ENCODE results near the gene ITGAL. TPM values are rescaled to one million over a fixed set of nuclear protein-coding genes. Genes with fewer than 3 reads are reported as not detected.
A peak's percentile ranks its signal among the peaks of the same experiment; 100 is the strongest.

The ITGAL gene
- total and polyA plus RNA-seq, 2 of the 13 experiments (the other 11 are each of a cell fraction or from before 2014, with no cell fraction given) = 0.86 to 1.2 TPM

DNA sequence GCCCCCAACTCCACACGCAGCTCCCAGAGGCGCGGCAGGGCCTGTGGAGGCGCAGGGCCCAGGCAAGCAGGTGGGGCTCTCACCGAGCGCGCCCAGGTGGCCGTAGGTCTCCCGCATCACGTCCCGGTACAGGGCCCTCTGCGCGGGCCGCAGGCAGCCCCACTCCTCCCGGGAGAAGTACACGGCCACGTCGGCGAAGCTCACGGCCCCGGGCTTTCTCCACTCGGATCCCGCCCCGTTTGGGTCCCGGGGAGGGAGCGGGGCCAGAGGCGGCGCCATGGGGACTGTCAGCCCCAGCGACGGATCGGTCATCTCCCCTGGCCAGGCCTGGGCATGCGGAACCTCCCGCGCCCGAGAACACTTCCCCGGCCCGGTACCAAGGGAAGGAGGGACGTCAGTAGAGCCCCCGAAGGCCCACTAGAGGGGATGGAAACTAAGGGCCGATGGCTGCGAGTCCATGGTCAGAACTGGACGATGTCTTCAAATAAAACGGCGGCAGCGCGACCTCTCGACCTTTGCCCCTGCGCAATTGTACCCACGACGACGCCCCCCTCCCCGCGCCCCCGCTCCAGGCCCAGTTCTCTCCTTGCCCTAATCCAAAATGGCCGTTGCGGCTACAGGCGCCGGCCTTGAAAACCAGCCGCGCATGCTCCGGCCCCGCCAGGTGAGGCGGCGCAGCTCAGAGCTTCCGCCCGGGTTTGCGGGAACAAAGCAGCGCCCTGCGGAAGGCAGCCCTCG is 62.0 kb downstream of the ITGAL start, which contains the start of gene ZNF747 (continued):
- TF ChIP-seq, protein P1, sequence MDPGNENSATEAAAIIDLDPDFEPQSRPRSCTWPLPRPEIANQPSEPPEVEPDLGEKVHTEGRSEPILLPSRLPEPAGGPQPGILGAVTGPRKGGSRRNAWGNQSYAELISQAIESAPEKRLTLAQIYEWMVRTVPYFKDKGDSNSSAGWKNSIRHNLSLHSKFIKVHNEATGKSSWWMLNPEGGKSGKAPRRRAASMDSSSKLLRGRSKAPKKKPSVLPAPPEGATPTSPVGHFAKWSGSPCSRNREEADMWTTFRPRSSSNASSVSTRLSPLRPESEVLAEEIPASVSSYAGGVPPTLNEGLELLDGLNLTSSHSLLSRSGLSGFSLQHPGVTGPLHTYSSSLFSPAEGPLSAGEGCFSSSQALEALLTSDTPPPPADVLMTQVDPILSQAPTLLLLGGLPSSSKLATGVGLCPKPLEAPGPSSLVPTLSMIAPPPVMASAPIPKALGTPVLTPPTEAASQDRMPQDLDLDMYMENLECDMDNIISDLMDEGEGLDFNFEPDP (CRISPR knock-in tag; conservative IDR thresholded peaks at IDR 0.05) = no peak
- TF ChIP-seq ZNF776 (CRISPR knock-in tag; IDR thresholded peaks at IDR 0.05) (peak; percentile 86; the same call in 1 of the 2 replicates), PHF21A (CRISPR knock-in tag; IDR thresholded peaks at IDR 0.05) (peak; percentile 97), ZNF629 (CRISPR knock-in tag; conservative IDR thresholded peaks at IDR 0.05) (0 out of 2 replicates have a peak, but pooled peaks have one; percentile 24), BHLHE40 (IDR thresholded peaks at IDR 0.05; ENCODE audit: low read length) (no peak), ETV6 (CRISPR knock-in tag; conservative IDR thresholded peaks at IDR 0.05) (peak; percentile 53; the same call in 1 of the 2 replicates), ZNF160 (CRISPR knock-in tag; IDR thresholded peaks at IDR 0.05) (peak; percentile 36; the same call in 1 of the 2 replicates), FIP1L1 (IDR thresholded peaks at IDR 0.05; ENCODE audit: borderline replicate concordance, insufficient read depth, low read depth, low read length) (peak; percentile 28; the same call in 1 of the 2 replicates), KLF12 (CRISPR knock-in tag; IDR thresholded peaks at IDR 0.05; ENCODE audit: borderline replicate concordance) (peak; percentile 84), ZFP62 (CRISPR knock-in tag; IDR thresholded peaks at IDR 0.05) (no peak), AHR (CRISPR knock-in tag; IDR thresholded peaks at IDR 0.05) (no peak), GZF1 (CRISPR knock-in tag; IDR thresholded peaks at IDR 0.05) (peak; percentile 93), HOMEZ (CRISPR knock-in tag; IDR thresholded peaks at IDR 0.05; ENCODE audit: low read depth) (no peak), ZFAT (CRISPR knock-in tag; conservative IDR thresholded peaks at IDR 0.05) (no peak), ZNF740 (CRISPR knock-in tag; IDR thresholded peaks at IDR 0.05) (peak; percentile 59), ZNF34 (CRISPR knock-in tag; IDR thresholded peaks at IDR 0.05; ENCODE audit: borderline replicate concordance) (no peak), NPAS2 (CRISPR knock-in tag; IDR thresholded peaks at IDR 0.05; ENCODE audit: borderline replicate concordance) (no peak), TBP (CRISPR knock-in tag; IDR thresholded peaks at IDR 0.05) (no peak), PHB2 (IDR thresholded peaks at IDR 0.05; ENCODE audit: partially characterized antibody) (no peak), ZNF564 (CRISPR knock-in tag; IDR thresholded peaks at IDR 0.05) (peak; percentile 94), FOXO1 (CRISPR knock-in tag; IDR thresholded peaks at IDR 0.05) (peak; percentile 41), ZNF382 (CRISPR knock-in tag; IDR thresholded peaks at IDR 0.05; ENCODE audit: borderline replicate concordance) (no peak), ZNF713 (CRISPR knock-in tag; IDR thresholded peaks at IDR 0.05) (no peak), ZBTB1 (CRISPR knock-in tag; IDR thresholded peaks at IDR 0.05; ENCODE audit: borderline replicate concordance) (0 out of 2 replicates have a peak, but pooled peaks have one; percentile 78), TFDP1 (CRISPR knock-in tag; IDR thresholded peaks at IDR 0.05; ENCODE audit: borderline replicate concordance) (peak; percentile 52), RBM39 (IDR thresholded peaks at IDR 0.05; ENCODE audit: low read depth, low read length, poor library complexity, severe bottlenecking) (peak; percentile 86), HNF4G (IDR thresholded peaks at IDR 0.05; ENCODE audit: borderline replicate concordance, low read depth, low read length) (peak; percentile 94), HNF4G (CRISPR knock-in tag; IDR thresholded peaks at IDR 0.05; ENCODE audit: borderline replicate concordance, low read depth) (peak; percentile 87)
